Measurements from ENCODE around the gene SYNE3.

DNA sequence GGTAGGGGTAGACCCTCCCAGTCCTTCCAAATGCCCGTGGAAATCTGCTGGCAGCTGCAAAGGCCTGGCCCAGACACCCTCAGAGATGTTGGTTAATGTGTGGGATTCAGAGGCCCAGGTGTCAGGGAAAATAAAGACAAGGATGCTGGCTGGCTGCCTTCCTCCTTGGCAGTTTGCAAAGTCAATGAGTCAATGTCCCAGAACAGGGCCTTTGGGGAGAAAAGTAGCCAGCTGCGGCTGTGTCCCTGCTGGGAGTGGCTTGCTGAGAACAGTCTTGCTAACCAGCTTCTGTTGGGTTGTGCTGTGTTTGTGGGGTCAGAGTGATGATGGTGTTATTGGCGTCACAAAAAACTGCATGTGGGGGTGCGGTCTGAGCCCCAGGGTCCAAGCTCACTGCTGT is 47.6 kb upstream of the SYNE3 start:
- TF ChIP-seq CTCF (IDR thresholded peaks at IDR 0.05) (no peak), POLR2A (IDR thresholded peaks at IDR 0.05) (no peak)
